HEK293 (cell line): ENCODE data around the gene EMSY.

ENCODE experiments used
- CTCF ChIA-PET: fragments of 350-600 bp; formaldehyde crosslinking; extraction: SDS; loops from one replicate; lab custom pipeline; 2021; ENCODE audit warnings: antibody characterized with exemption; lab: Yijun Ruan, JAX
- POLR2A ChIA-PET: fragments of 300-600 bp; formaldehyde crosslinking; extraction: SDS; loops from one replicate; lab custom pipeline; 2020; ENCODE audit warnings: antibody characterized with exemption, inconsistent platforms; lab: Yijun Ruan, JAX
- H3K27ac ChIP-seq: fragments of 200-500 bp; sonication (Bioruptor generic); 2 replicates; pipeline ENCODE4 v1.5.1; 2014; ENCODE audit warnings: low read depth, low read length, control low read depth, inconsistent platforms; ENCODE audit errors: extremely low read depth
- H3K36me3 ChIP-seq, 2 experiments: fragments of 200-500 bp in 1 of 2; sonication (Bioruptor generic) in 1 of 2; 1 replicate in 1 of 2; 2 replicates in 1 of 2; pipeline ENCODE4 v1.5.1; 2014 to 2017; ENCODE audit warnings: inconsistent platforms in 2 of 2, low read length in 2 of 2; ENCODE audit not compliant: control insufficient read depth in 2 of 2, insufficient read depth in 1 of 2
- H3K4me1 ChIP-seq: fragments of 200-500 bp; sonication (Bioruptor generic); 2 replicates; pipeline ENCODE4 v1.5.1; 2014; ENCODE audit warnings: mild to moderate bottlenecking, low read length, inconsistent platforms; ENCODE audit not compliant: control insufficient read depth, insufficient read depth
- H3K4me3 ChIP-seq: 2 replicates; pipeline ENCODE4 v1.5.1; 2011; ENCODE audit warnings: low read depth, mild to moderate bottlenecking, control low read depth, low read length, moderate library complexity
- H3K9me3 ChIP-seq: fragments of 200-500 bp; sonication (Bioruptor generic); 2 replicates; pipeline ENCODE4 v1.5.1; 2014; ENCODE audit warnings: low read depth, low read length, inconsistent platforms; ENCODE audit not compliant: control insufficient read depth, insufficient read depth
- GLI4 ChIP-seq: fragments of 450-650 bp; formaldehyde crosslinking; IDR thresholded peaks from 2 replicates; pipeline ENCODE4 v1.5.1; 2016; ENCODE audit warnings: missing biosample characterization, missing genetic modification characterization
- HOXA7 ChIP-seq: sonication (generic); formaldehyde crosslinking; IDR thresholded peaks from 2 replicates; pipeline ENCODE4 v1.8.1; 2022; ENCODE audit warnings: missing genetic modification reagents, borderline replicate concordance
- KLF7 ChIP-seq: fragments of 450-650 bp; formaldehyde crosslinking; IDR thresholded peaks from 2 replicates; pipeline ENCODE4 v1.5.1; 2016; ENCODE audit warnings: missing biosample characterization, missing genetic modification characterization, borderline replicate concordance
- KLF8 ChIP-seq: fragments of 450-650 bp; formaldehyde crosslinking; IDR thresholded peaks from 2 replicates; pipeline ENCODE4 v1.5.1; 2016; ENCODE audit warnings: missing biosample characterization, missing genetic modification characterization
- KLF9 ChIP-seq: fragments of 450-650 bp; formaldehyde crosslinking; IDR thresholded peaks from 2 replicates; pipeline ENCODE4 v1.5.1; 2016; ENCODE audit warnings: missing biosample characterization, missing genetic modification characterization, low read depth
- WT1 ChIP-seq: fragments of 450-650 bp; formaldehyde crosslinking; IDR thresholded peaks from 2 replicates; pipeline ENCODE4 v1.5.1; 2016; ENCODE audit warnings: missing biosample characterization, missing genetic modification characterization
- ZBTB20 ChIP-seq: fragments of 450-650 bp; formaldehyde crosslinking; IDR thresholded peaks from 2 replicates; pipeline ENCODE4 v1.5.1; 2016; ENCODE audit warnings: missing biosample characterization, missing genetic modification characterization
- ZFHX2 ChIP-seq: fragments of 450-650 bp; formaldehyde crosslinking; conservative IDR thresholded peaks from 2 replicates; pipeline ENCODE4 v1.5.1; 2016; ENCODE audit warnings: missing biosample characterization, missing genetic modification characterization
- ZNF324 ChIP-seq: fragments of 450-650 bp; formaldehyde crosslinking; IDR thresholded peaks from 2 replicates; pipeline ENCODE4 v1.5.1; 2016; ENCODE audit warnings: missing biosample characterization, missing genetic modification characterization
- ZNF37A ChIP-seq: fragments of 450-650 bp; IDR thresholded peaks from 2 replicates; pipeline ENCODE4 v1.5.1; 2018; ENCODE audit warnings: missing biosample characterization, missing genetic modification characterization
- ZNF404 ChIP-seq: fragments of 450-650 bp; formaldehyde crosslinking; IDR thresholded peaks from 2 replicates; pipeline ENCODE4 v1.5.1; 2017; ENCODE audit warnings: missing biosample characterization, missing genetic modification characterization
- ZNF426 ChIP-seq: fragments of 450-650 bp; formaldehyde crosslinking; IDR thresholded peaks from 2 replicates; pipeline ENCODE4 v1.5.1; 2017; ENCODE audit warnings: missing biosample characterization, missing genetic modification characterization, mild to moderate bottlenecking, inconsistent platforms, moderate library complexity
- ZNF548 ChIP-seq: fragments of 450-650 bp; formaldehyde crosslinking; IDR thresholded peaks from 2 replicates; pipeline ENCODE4 v1.5.1; 2016; ENCODE audit warnings: missing biosample characterization, missing genetic modification characterization
- ZNF558 ChIP-seq: fragments of 450-650 bp; formaldehyde crosslinking; IDR thresholded peaks from 2 replicates; pipeline ENCODE4 v1.5.1; 2016; ENCODE audit warnings: missing biosample characterization, missing genetic modification characterization
- ZNF654 ChIP-seq: fragments of 450-650 bp; formaldehyde crosslinking; IDR thresholded peaks from 2 replicates; pipeline ENCODE4 v1.5.1; 2016; ENCODE audit warnings: low read depth, missing biosample characterization, missing genetic modification characterization
- ZNF776 ChIP-seq: fragments of 450-650 bp; formaldehyde crosslinking; IDR thresholded peaks from 2 replicates; pipeline ENCODE4 v1.5.0; 2017; ENCODE audit warnings: missing biosample characterization, missing genetic modification characterization, borderline replicate concordance
- ZSCAN23 ChIP-seq: fragments of 450-650 bp; formaldehyde crosslinking; IDR thresholded peaks from 2 replicates; pipeline ENCODE4 v1.5.1; 2016; ENCODE audit warnings: missing biosample characterization, missing genetic modification characterization
- ZXDB ChIP-seq: fragments of 450-650 bp; formaldehyde crosslinking; IDR thresholded peaks from 2 replicates; pipeline ENCODE4 v1.5.1; 2016; ENCODE audit warnings: missing biosample characterization, missing genetic modification characterization
- TF ChIP-seq, protein P1 (sequence below): fragments of 450-650 bp; formaldehyde crosslinking; IDR thresholded peaks from 2 replicates; pipeline ENCODE4 v1.5.1; 2016; ENCODE audit warnings: missing biosample characterization, missing genetic modification characterization
- TF ChIP-seq, protein P2 (sequence below): fragments of 450-650 bp; formaldehyde crosslinking; IDR thresholded peaks from 2 replicates; pipeline ENCODE4 v1.5.1; 2016; ENCODE audit warnings: missing biosample characterization, missing genetic modification characterization, borderline replicate concordance
- TF ChIP-seq, protein P3 (sequence below): fragments of 450-650 bp; formaldehyde crosslinking; IDR thresholded peaks from 2 replicates; pipeline ENCODE4 v1.5.1; 2016; ENCODE audit warnings: missing biosample characterization, missing genetic modification characterization, borderline replicate concordance
- TF ChIP-seq, protein P4 (sequence below): fragments of 450-650 bp; formaldehyde crosslinking; IDR thresholded peaks from 2 replicates; pipeline ENCODE4 v1.5.1; 2016; ENCODE audit warnings: missing biosample characterization, missing genetic modification characterization
- TF ChIP-seq, protein P5 (sequence below): fragments of 450-650 bp; formaldehyde crosslinking; IDR thresholded peaks from 2 replicates; pipeline ENCODE4 v1.5.1; 2017; ENCODE audit warnings: missing biosample characterization, mild to moderate bottlenecking, missing genetic modification characterization, moderate library complexity

The EMSY gene

DNA sequence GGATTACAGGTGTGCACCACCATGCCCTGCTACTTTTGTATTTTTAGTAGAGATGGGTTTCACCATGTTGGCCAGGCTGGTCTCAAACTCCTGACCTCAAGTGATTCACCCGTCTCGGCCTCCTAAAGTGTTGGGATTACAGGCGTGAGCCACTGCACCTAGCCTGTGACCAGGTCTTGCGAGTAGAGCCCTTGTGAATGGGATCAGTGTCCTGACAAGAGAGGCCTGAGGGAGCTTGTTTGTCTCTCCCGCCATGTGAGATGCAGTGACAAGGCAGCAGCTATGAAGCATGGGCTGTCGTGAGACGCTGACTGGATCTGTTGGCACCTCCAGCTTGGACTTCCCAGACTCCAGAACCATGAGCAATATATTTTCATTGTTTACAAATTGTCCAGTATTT, 156.5 kb downstream of the EMSY start (continued):
- TF ChIP-seq KLF9 (no peak), ZFHX2 (tag by site-specific recombination) (no peak), WT1 (no peak), ZNF404 (tag by site-specific recombination) (no peak)

DNA sequence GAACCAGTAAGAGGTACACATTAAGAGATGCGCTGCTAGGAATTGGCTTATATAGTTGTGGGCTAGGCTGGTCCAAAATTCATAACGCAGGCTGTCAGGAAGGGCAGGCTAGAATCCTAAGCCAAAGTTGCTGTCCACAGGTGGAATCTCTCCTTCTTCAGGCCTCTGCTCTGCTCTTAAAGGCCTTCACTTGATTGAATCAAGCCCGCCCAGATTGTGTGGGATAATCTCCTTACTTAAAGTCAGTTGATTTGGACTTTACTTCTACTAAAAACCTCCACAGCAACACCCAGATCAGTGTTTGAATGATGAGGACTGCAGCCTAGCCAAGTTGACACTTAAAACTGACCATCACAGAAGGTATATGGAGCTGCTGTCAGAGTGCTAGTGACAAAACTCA, 156.9 kb downstream of the EMSY start:
- no peak overlapping the region for H3K27ac ChIP-seq
- POLR2A ChIA-PET: interaction anchor here (0.6 kb wide), 1 partner anchor 188 kb away, joined by 4 read pairs; no protein-coding TSS in a partner anchor
- CTCF ChIA-PET: no interaction called here

DNA sequence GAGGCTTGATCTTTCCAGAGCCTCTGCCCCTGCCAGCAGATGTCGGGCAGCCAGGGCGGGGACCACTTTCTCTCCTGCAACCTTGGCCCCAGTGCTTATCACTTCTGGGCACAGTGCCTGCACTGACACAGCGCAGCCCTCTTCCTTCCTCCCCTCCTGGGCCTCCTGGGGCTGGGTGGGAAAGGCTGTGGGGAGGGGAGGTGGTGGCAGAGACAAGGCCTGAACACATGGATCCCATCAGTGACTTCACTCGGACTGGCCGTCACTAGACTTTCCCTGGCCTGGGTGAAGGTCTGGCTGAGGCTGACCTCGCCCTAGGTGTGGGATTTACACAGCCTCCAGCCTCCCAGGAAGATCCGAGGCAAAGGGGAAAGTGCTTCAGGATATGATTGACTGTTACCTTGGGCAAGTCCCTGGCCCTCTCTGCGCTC, 157.6 kb downstream of the EMSY start:
- H3K9me3 ChIP-seq: no peaks in the 10 kb centered on the region
- no peaks in the 10 kb centered on the region for H3K36me3 ChIP-seq
- no peak overlapping the region for H3K4me3 ChIP-seq
- no peaks in the 10 kb centered on the region for H3K4me1 ChIP-seq
- H3K27ac ChIP-seq: no peak overlapping the region
- ChIA-PET CTCF (no interaction called here), POLR2A (no interaction called here)
- TF ChIP-seq ZXDB (tag by site-specific recombination) (no peak), ZNF37A (tag by site-specific recombination) (no peak), ZNF776 (tag by site-specific recombination) (no peak), HOXA7 (CRISPR knock-in tag) (no peak), KLF8 (tag by site-specific recombination) (no peak), ZSCAN23 (tag by site-specific recombination) (no peak), ZNF654 (no peak), ZNF548 (no peak)
- TF ChIP-seq, protein P1, sequence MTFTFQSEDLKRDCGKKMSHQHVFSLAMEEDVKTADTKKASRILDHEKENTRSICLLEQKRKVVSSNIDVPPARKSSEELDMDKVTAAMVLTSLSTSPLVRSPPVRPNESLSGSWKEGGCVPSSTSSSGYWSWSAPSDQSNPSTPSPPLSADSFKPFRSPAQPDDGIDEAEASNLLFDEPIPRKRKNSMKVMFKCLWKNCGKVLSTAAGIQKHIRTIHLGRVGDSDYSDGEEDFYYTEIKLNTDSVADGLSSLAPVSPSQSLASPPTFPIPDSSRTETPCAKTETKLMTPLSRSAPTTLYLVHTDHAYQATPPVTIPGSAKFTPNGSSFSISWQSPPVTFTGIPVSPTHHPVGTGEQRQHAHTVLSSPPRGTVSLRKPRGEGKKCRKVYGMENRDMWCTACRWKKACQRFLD: no peak
- TF ChIP-seq, protein P2, sequence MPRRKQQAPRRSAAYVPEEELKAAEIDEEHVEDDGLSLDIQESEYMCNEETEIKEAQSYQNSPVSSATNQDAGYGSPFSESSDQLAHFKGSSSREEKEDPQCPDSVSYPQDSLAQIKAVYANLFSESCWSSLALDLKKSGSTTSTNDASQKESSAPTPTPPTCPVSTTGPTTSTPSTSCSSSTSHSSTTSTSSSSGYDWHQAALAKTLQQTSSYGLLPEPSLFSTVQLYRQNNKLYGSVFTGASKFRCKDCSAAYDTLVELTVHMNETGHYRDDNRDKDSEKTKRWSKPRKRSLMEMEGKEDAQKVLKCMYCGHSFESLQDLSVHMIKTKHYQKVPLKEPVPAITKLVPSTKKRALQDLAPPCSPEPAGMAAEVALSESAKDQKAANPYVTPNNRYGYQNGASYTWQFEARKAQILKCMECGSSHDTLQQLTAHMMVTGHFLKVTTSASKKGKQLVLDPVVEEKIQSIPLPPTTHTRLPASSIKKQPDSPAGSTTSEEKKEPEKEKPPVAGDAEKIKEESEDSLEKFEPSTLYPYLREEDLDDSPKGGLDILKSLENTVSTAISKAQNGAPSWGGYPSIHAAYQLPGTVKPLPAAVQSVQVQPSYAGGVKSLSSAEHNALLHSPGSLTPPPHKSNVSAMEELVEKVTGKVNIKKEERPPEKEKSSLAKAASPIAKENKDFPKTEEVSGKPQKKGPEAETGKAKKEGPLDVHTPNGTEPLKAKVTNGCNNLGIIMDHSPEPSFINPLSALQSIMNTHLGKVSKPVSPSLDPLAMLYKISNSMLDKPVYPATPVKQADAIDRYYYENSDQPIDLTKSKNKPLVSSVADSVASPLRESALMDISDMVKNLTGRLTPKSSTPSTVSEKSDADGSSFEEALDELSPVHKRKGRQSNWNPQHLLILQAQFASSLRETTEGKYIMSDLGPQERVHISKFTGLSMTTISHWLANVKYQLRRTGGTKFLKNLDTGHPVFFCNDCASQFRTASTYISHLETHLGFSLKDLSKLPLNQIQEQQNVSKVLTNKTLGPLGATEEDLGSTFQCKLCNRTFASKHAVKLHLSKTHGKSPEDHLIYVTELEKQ (tag by site-specific recombination): no peak
- TF ChIP-seq, protein P3, sequence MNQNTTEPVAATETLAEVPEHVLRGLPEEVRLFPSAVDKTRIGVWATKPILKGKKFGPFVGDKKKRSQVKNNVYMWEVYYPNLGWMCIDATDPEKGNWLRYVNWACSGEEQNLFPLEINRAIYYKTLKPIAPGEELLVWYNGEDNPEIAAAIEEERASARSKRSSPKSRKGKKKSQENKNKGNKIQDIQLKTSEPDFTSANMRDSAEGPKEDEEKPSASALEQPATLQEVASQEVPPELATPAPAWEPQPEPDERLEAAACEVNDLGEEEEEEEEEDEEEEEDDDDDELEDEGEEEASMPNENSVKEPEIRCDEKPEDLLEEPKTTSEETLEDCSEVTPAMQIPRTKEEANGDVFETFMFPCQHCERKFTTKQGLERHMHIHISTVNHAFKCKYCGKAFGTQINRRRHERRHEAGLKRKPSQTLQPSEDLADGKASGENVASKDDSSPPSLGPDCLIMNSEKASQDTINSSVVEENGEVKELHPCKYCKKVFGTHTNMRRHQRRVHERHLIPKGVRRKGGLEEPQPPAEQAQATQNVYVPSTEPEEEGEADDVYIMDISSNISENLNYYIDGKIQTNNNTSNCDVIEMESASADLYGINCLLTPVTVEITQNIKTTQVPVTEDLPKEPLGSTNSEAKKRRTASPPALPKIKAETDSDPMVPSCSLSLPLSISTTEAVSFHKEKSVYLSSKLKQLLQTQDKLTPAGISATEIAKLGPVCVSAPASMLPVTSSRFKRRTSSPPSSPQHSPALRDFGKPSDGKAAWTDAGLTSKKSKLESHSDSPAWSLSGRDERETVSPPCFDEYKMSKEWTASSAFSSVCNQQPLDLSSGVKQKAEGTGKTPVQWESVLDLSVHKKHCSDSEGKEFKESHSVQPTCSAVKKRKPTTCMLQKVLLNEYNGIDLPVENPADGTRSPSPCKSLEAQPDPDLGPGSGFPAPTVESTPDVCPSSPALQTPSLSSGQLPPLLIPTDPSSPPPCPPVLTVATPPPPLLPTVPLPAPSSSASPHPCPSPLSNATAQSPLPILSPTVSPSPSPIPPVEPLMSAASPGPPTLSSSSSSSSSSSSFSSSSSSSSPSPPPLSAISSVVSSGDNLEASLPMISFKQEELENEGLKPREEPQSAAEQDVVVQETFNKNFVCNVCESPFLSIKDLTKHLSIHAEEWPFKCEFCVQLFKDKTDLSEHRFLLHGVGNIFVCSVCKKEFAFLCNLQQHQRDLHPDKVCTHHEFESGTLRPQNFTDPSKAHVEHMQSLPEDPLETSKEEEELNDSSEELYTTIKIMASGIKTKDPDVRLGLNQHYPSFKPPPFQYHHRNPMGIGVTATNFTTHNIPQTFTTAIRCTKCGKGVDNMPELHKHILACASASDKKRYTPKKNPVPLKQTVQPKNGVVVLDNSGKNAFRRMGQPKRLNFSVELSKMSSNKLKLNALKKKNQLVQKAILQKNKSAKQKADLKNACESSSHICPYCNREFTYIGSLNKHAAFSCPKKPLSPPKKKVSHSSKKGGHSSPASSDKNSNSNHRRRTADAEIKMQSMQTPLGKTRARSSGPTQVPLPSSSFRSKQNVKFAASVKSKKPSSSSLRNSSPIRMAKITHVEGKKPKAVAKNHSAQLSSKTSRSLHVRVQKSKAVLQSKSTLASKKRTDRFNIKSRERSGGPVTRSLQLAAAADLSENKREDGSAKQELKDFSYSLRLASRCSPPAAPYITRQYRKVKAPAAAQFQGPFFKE (tag by site-specific recombination): no peak
- TF ChIP-seq, protein P4, sequence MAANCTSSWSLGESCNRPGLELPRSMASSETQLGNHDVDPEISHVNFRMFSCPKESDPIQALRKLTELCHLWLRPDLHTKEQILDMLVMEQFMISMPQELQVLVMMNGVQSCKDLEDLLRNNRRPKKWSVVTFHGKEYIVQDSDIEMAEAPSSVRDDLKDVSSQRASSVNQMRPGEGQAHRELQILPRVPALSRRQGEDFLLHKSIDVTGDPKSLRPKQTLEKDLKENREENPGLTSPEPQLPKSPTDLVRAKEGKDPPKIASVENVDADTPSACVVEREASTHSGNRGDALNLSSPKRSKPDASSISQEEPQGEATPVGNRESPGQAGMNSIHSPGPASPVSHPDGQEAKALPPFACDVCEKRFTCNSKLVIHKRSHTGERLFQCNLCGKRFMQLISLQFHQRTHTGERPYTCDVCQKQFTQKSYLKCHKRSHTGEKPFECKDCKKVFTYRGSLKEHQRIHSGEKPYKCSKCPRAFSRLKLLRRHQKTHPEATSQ: no peak

More for the DNA sequence above, 156.9 kb downstream of the EMSY start:
- no peak for TF ChIP-seq ZNF324 (tag by site-specific recombination)
- no peak for TF ChIP-seq GLI4 (tag by site-specific recombination)
- TF ChIP-seq ZNF426 (tag by site-specific recombination): no peak
- no peak for TF ChIP-seq WT1
- no peak for TF ChIP-seq ZNF558 (tag by site-specific recombination)
- TF ChIP-seq, protein P5, sequence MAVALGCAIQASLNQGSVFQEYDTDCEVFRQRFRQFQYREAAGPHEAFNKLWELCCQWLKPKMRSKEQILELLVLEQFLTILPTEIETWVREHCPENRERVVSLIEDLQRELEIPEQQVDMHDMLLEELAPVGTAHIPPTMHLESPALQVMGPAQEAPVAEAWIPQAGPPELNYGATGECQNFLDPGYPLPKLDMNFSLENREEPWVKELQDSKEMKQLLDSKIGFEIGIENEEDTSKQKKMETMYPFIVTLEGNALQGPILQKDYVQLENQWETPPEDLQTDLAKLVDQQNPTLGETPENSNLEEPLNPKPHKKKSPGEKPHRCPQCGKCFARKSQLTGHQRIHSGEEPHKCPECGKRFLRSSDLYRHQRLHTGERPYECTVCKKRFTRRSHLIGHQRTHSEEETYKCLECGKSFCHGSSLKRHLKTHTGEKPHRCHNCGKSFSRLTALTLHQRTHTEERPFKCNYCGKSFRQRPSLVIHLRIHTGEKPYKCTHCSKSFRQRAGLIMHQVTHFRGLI: no peak
- no peak for TF ChIP-seq KLF7 (tag by site-specific recombination)
- TF ChIP-seq ZBTB20 (tag by site-specific recombination): no peak
- no peaks in the 10 kb centered on the region for H3K36me3 ChIP-seq
- no peaks in the 10 kb centered on the region for H3K4me1 ChIP-seq
- no peak overlapping the region for H3K4me3 ChIP-seq
- H3K9me3 ChIP-seq: no peaks in the 10 kb centered on the region
